DLD1 (cell line): Measurements from ENCODE around the gene YBEY.
"Not testable (repeated sequence)": the region's sequence is repeated elsewhere in the genome, so short reads cannot be mapped to it uniquely, and the experiment has no call there.

Experiments used
- in situ Hi-C: cut with HindIII; loops from 2 replicates; pipeline ENCODE4 v1.10.0; 2017; ENCODE audit warnings: low sequenced_read_pairs

Gene YBEY, protein sequence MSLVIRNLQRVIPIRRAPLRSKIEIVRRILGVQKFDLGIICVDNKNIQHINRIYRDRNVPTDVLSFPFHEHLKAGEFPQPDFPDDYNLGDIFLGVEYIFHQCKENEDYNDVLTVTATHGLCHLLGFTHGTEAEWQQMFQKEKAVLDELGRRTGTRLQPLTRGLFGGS

DNA sequence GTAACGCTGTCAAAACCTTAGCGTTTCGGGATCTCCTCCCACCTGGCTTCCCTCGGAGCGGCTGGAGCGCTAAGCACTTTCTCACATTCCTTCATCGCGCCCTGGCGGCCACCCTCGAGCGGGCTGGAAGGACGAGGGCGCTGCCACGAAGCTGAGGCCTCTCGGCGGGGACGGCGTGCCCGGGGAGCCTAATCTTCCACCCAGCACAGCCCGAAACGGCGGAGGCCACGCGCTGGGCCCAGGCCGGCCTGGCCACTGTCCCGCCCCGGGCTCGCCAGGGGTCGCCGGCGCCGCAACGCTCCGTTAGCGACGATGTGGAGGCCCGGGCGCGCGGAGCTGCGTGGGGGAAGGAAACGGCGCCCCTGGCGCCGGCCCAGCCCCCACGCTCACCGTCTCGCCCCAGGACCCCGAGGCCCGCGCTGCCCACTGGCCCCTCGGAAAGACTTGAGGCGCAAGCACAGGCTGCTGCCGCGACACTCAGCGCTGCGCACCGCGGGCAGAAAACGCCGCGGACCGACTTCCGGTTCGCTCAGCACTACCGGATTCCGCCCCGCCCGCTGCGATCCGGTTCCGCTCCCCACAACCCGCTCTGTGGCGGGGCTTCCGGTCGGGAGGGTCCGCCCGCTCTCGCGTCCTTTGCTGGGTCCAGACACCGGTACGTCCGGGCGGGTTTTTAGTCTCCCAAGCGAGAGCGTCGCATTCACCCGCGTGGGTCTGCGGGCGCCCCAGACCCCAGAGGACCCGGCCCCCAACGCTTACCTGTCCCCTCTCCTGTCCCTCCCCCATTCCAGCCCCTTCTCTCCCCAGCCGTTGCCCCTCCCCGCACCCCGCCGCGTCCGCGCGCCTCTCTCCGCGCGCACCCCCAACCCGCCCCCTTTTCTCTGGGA, at the start of gene YBEY:
YBEY (plus strand) TSS at position 582 of the 887 bp plus-strand sequence. CDS start 572 bp downstream, outside the sequence.
- in situ Hi-C loops, result no loop called here

DNA sequence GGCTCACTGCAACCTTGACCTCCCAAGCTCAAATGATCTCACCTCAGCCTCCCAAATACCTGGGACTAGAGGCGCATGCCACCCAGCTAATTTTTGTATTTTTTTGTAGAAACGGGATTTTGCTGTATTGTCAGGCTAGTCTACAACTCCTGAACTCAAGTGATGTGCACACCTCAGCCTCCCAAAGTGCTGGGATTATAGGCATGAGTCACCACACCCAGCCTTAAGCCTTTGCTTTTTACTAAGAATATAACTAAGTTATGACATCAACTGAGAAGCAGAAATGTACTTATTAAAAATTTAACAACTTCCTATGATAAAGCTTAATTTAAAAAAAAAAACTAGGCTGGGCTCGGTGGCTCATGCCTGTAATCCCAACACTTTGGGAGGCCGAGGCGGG, 48.7 kb upstream of the YBEY start:
- in situ Hi-C loops, result no loop called here

DNA sequence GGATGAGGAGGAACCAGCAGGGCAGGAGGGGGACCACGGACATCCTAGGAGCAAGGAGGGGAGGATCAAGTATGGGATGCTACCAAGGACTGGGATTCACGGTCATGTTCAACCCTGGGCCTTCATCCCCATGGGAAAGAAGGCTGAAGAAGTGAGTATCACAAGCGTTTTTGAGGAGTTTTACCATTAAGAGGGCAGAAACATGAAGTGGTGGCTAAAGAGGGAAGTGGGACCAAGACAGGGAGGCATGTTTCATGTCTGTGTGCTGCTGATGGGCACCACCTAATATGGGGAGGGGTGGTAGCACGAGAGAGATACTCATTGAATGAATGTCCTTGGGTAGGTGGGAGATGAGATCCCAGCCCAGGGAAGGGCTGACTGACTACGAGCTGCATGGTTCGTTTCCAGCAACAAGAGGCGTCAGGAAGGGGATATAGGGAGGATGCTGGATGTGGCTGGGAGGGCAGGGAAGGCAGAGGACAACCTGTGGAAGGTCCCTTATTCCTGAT, 46.3 kb upstream of the YBEY start:
- in situ Hi-C loops, result no loop called here

DNA sequence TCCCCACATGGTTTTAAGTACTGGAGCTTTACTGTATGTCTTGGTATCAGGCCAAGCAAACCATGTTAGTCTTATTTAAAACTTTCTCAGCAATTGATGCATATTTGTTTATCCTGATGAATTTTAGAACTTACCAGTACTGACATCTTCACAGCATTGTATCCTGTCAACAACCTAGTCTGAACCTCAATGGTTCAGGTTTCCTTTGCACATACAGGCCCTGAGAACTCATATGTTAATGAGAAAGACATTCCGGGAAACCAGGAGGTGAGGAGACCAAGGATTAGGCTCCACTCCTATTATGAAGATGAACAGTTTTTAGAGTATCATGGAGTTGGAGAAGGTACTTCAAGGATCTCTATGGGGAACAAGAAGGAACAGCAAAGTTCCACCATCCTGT, 44.6 kb upstream of the YBEY start:
- in situ Hi-C loops, result not testable (repeated sequence)

DNA sequence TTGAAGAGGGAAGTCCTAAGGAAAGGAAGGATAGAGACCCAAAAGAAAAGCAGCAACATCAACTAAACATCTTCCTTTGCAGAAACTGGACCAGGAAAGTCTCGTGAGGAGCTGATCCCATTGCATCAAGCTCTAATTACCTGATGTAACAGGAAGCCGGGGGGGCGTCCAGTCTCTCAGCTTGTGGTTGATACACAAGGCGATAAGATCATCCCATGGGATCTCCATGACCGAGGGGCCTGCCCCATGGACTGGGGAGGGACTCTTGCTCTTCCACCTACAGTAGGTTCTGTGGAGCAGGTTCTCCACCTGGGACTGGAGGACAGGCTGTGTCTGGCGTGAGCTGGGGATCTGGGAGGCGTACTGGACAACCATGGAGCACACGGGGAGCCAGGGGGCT, 42.8 kb upstream of the YBEY start:
- in situ Hi-C loops, result no loop called here

DNA sequence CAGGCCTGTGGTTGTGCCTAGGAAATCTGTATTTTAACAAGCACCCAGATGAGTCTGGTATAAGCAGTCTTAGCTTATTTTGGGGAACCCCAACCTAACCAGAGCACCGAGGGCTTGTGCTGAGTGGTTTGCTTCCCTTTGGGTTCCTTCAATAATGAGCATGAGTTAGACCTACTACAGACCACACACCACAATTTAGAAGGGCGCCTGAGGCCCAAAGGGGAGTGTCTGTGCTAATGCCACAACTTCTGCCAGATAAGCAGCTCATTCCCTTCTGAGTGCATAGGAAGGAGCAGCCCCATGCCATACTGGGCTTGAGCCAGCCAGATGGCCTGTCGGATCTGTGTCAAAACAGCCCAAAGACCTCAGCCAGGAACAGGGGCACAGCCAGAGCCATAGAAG, 42.2 kb upstream of the YBEY start:
- in situ Hi-C loops, result no loop called here

DNA sequence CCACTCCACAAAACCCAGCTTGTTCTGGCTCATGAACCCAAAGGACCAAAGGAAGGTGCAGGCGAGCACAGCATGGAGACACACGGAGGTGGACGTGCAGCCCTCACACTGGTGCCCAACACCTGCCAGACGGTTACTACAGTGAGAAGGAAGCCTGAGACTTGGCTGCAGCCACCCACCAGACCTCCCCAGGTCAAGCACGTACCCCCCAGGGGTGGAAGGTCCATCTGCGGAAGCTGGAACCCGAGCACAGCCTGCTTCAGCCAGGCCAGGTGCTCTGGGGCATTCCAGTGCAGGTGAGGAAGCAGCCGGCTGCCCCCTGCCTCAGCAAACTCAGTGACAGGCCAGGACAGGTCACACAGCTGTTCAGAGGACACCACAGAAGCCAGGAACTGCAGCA, 41.5 kb upstream of the YBEY start:
- in situ Hi-C loops, result no loop called here

DNA sequence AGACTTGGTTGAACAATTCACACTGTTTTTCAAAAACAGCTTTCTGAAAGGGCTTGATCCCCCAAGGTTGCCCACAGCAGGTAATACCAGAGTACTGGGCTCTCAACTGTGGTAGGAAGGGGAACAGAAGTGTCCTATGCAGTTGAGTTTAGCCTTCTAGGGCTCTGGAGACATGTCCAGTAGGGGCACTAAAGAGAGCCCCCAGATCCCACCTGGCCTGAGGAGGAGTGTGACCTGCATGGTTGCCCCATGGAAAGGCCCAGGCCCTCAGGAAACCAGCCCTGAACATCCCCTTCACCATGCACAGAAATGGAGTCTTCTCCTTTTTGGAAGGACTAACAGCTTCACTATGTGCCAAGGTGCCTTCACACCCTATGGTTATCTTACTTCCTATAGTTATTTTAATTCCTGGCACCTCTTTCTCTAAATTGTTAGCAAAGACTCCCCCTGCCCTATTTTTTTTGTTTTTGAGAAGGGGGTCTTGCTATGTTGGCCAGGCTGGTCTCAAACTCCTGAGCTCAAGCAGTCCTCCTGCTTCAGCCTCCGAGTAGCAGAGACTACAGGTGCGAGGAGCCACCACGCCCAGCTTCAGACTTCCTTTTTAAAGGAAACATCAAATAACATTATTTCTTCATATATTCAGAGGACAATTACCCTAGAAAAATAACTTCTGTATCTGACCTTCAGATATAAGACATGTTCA, 40.8 kb upstream of the YBEY start:
- in situ Hi-C loops, result no loop called here

DNA sequence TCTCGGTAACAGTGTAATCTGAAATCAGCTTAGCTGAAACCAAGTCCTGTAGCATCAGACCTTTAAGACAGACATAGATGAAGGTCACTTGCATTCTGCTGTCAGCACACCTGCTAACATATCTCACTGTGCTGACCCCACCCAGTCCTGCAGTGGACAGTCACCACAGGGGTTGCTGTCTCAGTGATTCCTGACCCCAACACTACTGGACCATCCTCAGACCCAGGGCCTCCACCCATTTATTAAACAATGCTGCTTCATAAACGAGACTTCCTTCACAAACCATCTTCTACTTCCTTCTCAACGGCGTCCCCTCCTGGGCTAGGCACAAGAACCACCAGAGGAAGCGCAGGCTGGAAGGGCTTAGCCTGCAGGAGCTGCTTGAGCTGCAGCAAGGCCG, 39.8 kb upstream of the YBEY start:
- in situ Hi-C loops, result no loop called here

DNA sequence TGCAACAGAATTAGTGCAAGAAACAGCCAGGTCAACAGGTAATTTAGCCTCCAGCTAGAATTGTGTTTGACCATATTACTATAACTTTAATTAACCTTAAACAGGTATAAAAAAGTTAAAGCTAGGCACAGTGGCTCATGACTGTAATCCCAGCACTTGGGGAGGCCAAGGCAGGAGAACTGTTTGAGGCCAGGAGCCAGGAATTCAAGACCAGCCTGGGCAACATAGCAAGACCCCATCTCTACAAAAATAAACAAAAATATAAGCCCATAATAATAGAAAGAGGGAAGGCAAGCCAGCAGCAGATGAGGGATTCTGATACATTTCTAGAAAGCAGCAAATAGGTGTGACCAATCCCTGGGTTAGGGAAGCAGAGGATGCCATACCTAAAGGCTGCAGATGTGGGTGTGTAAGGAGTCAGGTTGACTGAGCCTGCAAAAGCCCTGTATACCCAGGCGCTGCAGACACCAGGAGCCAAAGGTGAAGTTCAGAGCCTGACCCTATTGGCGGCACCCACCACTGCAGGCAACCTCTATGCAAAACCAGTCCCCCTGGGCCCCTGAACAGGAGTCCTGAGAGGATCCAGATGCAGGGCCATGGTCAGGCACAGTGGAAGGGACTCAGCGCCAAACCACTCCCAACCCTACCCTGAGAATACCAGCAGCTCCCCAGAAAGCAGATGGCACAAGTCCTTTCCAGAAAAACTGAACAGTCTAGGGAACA, 38.3 kb upstream of the YBEY start:
- in situ Hi-C loops, result no loop called here

DNA sequence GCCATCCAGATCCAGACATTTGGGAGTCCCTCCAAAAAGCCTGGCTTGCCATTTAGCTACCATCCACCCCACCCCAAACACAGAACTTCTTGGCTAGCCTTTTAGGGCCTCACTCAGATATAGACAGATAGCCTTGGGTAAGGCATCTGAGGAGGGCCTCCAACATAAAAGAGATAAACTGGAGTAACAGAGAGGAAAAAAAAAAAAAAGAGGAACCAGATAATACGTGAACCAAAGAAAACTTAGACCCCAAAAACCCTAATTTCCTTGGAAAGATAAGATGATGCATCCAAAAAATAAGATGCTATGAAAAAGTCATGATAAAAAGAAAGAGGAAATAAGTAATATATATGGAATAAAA, 37.7 kb upstream of the YBEY start:
- in situ Hi-C loops, result no loop called here

DNA sequence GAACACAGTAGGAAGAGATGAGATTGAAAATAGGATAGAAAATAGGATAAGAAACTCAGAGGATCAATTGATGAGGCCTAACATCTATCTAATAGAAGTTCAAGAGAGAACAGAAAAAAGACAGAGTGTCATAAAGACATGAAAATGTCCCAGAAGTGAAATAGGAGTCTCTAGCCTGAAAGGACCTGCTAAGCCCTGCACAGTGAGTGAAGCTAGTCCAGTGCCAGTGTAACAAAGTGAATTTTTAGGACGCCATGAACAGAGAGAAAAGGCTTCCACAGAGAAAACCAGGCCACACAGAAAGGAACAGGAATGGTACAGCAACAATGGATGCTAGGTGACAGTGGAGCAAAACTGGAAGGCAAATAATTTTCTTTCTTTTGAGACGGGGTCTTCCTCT, 37.3 kb upstream of the YBEY start:
- in situ Hi-C loops, result no loop called here

DNA sequence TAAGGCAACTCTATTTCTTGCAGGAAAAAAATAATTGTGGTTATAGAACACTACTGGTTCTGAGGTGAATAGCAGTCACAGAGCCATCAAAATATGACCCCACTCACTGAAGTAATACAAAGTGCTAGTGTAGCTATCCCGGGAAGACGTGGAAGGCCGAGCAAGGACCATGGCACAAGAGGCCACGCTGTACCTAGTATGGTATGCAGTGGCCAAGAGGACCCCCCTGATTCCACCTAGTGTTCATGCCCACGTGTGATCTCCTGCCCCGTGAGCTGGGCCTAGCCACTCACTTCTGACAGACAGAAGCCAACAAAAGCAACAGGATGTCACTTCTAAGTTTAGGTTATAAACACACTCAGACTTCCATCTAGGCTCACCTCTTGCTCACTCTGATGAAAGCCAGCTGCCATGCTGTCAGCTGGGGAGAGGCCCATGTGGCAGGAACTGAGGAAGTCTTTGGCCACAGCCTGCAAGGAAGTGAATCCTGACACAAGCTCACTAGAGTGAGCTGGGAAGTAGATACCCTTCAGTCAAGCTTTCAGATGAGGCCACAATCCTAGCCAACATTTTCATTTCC, 35.9 kb upstream of the YBEY start:
- in situ Hi-C loops, result no loop called here

DNA sequence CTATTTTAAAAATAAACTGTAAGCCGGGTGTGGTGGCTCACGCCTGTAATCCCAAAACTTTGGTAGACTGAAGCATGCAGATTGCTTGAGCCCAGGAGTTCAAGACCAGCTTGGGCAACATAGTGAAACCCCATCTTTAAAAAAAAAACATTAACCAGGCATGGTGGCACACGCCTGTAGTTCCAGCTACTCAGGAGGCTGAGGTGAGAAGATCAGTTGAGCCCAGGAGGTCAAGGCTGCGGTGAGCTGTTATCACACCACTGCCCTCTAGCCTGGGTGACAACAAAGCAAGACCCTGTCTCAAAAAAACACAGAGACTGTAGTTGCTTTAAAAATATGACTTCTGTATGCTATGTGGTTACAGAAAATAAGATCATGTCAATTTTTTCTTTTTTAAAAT, 33.3 kb upstream of the YBEY start:
- in situ Hi-C loops, result no loop called here

DNA sequence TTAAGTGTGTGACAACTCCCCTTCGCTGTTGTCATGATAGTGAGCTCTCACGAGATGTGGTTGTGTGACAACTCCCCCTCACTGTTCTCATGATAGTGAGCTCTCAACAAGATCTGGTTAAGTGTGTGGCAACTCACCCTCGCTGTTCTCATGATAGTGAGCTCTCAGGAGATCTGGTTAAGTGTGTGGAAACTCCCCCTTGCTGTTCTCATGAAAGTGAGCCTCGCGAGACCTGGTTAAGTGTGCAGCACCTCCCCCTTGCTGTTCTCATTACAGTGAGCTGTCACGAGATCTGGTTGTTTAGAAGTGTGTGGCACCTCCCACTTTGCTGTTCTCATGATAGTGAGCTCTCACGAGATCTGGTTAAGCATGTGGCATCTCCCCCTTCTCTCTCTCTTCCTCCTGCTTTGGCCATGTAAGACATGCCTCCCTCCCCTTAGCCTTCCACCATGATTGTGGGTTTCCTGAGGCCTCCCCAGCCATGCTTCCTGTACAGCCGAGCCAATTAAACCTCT, 32.5 kb upstream of the YBEY start:
- in situ Hi-C loops, result no loop called here

DNA sequence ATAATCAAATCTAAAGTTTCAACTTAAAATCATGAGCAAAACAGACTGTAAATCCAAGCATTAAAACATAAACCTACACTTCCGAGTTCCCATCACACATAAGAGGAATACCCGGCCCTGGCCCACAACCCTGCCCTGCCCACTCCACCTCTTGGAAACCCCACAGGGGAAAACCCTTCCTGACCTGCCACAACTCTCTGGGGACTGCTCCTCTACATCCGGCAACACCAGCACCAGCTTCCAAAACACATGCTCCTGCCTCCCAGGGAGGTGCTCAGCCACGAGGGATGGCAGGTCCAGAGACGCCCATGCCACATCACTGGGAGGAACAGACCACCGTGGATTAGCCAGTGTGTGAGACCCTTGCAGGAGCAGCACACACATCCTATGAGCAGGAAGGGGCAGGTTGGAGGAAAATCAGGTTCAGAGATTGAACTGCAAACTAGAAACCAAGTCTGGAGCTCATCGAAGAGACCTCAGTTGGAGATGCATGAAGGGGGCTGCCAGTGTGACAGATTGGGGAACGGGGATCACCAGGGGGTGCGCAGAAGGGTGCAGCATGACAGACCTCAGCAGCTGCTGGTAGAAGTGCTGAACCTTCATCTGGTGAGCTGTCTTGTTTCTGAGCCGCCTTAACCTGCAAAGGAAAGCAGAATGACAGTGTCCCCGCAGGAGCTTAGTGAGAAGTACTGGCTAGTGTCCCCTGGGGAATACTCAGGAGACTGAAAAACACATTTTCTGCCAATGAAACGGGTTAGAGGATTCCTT, 31.8 kb upstream of the YBEY start:
- in situ Hi-C loops, result no loop called here

DNA sequence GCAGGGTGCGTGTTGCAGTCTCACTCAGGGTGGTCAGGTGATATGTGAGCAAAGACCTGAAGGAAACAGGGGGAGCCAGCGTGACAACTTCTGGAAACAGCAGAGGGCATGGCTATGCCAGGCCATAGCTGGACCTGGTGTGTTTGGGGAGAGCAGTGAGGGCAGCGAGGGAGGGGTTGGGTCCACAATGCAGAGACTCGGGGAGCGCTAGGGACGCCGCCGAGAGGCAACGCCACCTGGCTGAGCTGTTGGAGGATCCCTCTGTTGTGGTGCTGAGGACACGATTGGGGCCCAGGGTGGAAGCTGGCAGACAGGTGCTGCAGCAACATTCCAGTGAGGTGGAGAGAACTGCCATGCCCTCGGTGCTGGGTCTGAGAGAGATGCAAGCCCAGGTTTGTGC, 31.0 kb upstream of the YBEY start:
- in situ Hi-C loops, result no loop called here

DNA sequence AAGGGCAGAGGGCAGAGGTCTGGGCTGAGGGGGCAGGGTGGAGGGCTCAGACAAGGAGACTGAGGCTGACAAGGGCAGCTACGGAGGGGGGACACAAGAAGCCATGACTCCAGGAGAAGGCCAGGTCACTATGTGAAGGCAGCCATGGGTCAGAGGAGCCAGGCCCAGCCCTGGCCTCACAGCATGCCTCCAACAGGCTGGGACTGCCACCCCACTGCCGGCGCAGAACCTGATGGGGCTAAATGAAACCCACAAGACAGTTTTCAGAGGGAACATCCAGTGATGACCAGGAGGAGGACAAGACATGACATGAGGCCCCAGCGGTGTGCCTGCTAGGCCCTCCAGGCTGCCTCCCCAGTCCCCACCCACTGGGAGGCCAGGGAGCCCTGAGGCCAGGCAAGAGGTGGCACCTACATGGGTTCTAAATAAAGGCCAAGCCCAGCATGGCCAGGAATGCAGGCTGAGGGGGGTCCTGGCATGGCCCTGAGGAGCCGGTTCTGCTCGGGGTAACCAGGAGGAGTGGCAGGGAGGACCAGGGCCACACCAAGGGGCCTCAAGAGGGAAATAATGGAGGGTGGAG, 30.3 kb upstream of the YBEY start:
- in situ Hi-C loops, result no loop called here

DNA sequence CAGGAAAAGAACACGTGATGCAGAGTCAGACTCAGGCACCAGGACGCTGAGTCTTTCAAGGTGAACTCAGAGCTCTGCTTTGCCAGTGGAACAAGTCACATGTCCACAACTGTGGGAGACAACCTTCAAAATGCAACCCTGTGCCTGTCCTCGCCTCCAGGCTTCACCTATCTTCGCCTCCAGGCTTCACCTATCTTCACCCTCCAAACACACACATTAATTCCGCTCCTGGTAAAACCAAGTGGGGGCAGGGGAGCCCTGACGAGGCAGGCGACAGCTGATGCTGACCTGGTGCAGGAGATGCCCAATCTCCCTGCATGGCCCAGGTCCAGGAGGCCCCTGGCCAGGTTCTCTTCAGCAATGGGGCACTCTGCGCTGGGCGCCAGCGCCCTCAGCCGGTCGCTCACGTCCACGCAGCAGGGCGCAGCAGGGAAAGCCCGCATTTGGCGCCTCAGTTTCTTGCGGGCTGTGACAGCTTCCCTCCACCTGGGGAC, 29.6 kb upstream of the YBEY start:
- in situ Hi-C loops, result no loop called here
